GM18511 (cell line): ENCODE data around the gene GP2.

Experiments used
- ATAC-seq: cut with Tn5 transposase; IDR thresholded peaks from one replicate; pipeline ENCODE4 v1.9.1; 2021; ENCODE audit warnings: mild to moderate bottlenecking, moderate library complexity; ENCODE audit not compliant: unreplicated experiment

The GP2 gene

DNA sequence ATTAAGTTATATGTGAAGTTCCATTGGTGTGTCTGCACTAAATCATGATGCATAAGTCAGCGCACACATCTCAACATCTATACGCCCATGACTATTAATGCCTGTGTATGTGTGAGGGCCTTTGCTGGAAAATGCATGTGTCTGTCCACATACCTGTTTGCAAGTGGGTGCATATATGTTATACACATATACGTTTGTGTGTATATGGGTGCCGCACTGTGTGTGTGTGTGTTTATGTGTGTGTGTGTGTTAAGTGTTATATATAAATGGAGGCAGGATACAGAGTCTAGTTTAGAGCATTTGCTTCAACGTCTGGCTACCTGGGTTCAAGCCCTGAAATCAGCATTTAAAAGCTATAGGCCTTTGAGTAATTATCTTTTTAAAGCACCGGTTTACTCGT is 19.5 kb downstream of the GP2 start:
- no peak for ATAC-seq

DNA sequence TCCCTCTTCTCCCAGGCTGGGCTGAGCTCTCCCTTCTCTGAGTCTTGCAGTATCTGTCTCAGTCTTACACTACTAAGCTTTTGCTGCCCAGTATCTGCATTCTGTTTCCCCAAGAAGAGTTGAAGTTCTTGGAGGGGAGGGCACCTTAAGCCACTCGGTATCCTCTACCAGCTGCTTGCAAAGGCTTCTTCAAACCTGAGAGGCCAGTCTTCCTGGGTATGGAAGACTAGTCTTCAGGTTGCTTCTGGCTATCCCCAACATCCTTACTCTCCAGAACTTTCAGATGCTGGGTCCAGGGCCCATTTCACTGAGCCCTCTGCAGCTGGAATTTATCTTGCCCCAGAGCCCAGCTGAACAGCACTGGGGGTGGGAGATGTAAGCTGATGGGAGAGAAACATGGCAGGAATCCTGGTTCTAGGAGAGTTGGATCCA is 20.1 kb downstream of the GP2 start:
- no peak for ATAC-seq

DNA sequence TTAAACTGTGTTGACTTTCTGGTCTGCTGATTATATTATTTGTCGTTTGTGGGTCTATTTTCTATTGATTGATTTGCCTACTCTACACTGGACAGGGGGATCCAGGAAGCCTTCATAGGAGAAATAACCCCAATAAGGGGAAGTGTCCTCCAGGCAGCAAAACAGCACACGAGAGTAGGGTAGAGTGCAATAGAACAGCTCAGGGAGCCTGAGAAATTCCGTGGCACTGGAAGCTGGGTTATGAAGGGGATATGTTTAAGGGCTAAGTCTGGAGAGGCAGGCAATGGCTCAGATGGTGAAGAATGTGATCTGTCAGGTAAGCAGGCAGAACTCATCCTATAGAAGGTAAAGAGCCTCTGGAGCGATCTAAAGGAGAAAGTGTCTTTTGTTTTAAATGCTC is 20.9 kb downstream of the GP2 start:
- no peak for ATAC-seq

DNA sequence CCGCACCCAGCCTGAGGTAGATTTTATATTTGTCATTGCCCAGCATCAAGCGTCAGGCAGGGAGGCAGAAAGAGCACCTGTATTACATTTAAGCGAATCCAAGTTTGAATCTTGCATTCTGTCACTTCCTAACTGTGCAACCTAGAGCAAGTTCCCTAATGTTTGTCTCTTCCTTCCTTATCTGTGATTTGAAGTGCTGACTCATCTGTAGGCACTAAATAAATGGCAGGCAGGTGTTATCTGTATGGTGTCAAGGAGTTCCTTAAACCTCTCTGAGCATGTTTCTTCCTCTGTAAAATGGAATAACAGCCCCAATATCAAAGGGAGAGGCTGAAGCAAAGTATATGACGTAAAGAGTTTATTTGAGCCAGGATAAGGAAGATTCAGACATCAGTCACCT is 24.3 kb downstream of the GP2 start:
- no peak for ATAC-seq

DNA sequence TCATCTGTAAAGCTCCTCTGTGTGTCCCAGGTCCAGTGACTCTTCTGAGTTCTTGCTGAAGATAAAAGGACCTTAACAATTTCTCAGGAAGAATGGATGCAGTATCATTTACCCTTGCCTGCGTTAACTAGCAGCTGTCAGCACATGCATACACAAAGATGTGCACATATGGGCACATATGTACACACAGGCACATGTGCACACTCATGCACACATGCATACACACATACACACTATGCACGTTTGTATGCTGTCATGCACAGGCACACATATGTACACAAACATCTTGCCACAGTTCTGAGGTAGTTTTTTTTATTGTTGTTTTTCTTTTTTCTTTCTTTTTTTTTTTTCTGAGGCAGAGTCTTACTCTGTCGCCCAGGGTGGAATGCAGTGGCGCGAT is 24.9 kb downstream of the GP2 start:
- no peak for ATAC-seq

DNA sequence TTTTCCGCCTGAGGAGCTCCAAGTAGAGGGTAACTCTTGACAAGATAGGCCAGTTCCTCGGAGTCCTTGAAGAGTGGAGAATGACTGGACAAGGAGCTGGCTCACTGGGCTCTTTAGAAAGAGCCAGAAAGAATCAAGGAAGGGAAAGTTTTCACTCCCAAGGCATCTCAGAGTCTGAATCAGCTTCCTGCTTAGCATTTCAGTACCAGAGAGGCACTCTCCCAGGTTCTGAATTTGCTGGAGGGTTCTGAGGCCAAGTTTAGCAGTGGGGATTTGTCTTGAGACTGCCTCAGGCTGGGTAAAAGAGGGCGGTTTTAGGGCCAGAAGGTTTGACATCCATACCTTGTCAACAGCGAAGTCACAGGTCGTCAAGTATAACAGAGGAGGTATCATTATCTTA is 25.5 kb downstream of the GP2 start:
- no peak for ATAC-seq

DNA sequence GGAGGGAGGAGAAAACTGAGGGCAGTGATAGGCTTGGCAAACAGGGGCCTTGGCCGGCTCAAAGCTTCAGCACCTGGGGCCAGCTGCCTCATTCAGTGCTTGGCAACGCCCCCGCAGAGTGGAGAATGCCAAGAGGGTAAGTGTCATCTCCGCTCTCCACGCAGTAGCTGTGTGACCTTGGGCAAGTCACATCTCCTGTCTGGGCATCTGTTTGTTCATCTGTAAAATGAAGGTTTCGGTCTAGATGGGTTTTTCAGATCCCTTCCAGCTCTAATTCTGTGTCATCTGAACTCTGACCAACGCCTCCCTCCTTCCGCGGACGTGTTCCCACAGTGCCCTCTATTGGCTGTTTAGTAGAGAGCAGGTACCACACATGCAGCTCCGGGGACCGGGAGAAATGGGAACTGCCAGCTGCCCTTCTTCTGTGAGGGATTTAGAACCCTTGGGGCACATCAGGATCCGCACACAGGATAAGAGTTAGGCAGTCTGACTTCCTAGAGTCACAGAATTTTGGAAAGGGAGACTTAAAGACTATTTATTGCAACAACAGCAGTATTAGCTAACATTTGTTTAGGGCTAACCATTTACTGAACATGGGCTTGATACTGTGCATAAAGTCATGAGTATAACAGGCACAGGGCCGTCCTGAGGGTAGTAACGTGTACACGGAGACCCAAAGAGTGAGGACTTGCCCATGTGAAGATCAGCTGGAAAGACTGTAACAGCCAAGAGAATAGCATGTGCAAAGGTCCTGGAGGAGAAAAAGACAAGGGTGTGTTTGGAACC is 26.8 kb downstream of the GP2 start:
- ATAC-seq: no peak

DNA sequence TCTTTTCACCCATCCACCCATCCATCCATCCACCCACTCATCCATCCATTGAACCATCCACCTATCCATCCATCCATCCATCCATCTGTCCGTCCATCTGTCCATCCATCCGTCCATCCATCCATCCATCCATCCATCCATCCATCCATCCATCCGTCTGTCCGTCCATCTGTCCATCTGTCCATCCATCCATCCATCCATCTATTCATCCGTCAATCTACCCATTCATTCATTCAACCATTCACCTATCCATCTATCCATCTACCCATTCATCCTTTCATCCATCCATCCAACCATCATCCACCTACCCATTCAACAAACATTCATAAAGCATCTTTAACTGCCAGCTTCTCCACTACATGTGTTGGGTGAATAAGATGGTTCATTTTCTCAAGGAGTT is 28.9 kb downstream of the GP2 start:
- ATAC-seq: no peak

DNA sequence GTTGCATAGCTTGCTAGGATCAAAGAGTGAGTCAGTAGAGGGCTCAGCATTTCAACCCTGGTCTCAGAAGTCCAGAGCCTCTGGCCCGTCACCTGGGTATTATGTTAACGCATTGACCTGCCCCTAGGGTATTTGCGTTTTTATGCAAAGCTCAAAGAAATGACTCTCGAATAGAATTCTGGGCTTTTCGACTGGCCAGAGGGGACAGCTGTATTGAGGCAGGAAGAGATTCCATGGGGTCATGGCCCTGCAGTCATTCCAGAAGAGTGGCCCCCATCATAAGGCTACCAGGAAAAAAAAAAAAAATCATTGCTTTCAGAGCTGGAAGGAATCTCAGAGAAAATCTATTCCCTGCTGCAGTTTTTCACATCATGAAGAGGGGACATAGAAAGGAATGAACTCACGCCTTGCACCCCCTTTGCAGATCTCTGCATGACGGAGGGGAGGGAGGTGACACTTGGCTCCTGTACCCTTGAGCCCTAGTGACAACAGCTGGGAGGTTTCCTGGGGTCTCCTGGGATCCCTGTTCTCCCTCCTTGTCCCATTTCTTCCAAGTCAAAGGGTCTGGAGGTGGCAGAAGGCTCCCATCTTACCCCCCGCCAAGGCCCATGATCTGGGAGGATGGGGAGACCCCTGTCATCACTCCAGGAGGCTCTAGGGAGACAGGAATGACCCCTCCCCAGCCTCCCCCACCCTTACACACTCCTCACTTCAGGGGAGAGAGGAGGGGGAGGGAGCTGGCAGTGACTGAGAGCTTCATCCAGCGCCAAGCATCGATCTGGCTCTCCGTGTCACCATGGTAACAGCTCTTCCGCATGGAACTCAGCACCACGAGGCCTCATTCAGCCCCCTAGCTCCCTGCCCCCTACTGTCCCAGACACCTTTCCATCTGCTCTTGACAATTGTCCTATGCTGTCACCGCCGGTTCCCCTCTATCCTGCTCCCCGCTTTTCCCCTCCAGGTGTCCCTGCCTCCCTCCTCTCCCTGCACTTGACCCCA is 35.8 kb downstream of the GP2 start:
- ATAC-seq: no peak

DNA sequence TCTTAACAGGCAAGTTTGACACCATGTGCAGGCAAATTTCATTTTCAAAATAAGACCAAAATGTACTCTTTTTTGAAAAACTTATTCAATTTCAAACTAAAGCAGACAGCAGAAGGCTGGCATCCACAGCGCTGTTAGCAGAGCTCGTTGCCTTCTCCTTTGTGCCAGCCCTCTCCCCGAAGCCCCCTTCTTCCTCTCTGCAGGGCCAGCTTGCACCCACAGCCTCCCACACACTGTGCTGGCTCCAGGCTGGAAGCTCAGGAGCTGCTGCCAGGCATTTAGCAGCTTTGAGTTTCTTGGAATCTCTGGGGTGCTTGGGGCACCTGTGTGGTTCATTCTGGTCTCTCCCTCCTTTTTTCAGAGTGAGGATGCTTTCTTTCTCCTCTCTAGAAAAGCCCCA is 37.7 kb downstream of the GP2 start:
- ATAC-seq: no peak

DNA sequence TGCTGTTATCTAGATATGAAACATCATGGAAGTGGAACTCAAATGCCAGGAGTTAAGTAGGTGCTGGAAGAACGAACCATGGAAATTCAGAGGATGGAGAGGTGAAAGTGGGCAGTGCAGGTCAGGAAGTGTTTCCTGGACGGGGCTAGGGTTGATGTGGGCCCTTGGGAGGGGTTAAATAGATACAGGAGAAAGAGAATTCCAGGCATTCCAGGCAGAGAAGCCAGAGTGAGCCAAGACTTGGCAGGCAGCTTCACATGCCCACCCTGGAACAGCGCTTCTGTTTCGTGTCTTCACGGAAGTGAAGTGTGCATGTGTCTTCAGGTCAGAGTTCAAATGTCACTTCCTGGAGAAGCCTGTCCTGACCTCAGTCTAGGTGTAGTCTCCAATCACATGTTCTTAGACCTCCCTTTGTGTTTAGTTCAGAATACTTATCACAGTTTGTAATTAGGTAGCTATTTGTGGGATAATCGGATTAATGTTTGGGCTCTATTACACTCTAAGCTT is 41.3 kb downstream of the GP2 start:
- no peak for ATAC-seq

DNA sequence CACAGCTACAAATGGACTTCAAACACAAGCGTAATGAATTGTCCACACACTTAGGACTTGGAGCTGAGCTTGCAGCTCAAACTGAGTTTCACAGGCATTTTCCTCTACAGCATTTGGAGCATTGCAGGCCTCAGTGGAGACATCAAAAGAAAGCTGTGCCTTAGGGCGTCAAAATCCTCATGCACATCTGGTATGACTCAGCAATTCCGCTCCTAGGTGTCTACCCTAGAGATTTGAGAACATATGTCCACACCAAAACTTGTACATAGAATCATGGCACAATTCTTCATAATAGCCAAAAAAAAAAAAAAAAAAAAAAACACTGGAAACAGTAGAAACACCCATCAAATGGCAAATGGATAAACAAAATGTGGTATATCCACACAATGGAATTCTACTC is 47.1 kb downstream of the GP2 start:
- no peak for ATAC-seq

DNA sequence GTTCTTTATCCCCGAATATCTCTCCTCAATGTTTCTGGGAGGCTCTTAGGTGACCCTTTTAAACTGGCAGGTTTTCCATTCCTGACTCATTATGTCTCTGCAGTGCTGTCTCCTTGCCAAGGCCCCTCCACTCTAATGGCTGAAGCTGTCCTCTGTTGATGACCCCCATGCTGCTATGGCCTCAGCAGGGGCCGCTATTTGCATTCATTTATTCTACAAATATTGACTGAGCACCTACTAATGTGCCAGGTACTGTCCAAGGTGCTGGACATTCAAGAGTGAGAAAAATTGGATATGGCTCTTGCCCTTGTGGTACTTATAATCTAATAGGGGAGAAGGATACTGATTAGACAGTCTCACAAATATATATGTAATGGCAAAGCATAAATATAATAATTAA is 55.4 kb downstream of the GP2 start:
- ATAC-seq: no peak

DNA sequence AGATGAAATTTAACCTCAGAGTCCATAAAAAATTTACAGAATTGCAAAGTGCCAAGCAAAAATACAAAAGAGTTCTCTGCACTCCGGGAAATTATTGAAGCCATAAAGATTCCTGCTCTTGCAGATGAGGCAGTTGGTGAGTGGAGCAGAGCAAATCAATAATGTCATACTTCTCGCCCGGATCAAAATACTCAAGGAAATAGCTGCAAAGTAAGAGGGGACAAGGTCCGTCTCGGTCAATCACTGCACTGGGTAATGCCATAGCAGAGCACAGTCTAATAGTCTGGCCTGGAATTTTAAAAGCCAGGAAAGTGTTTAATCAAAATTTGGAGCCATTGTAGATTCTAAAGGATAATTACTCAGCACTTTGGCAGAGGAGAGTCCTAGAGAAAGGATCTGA is 58.9 kb downstream of the GP2 start:
- no peak for ATAC-seq

DNA sequence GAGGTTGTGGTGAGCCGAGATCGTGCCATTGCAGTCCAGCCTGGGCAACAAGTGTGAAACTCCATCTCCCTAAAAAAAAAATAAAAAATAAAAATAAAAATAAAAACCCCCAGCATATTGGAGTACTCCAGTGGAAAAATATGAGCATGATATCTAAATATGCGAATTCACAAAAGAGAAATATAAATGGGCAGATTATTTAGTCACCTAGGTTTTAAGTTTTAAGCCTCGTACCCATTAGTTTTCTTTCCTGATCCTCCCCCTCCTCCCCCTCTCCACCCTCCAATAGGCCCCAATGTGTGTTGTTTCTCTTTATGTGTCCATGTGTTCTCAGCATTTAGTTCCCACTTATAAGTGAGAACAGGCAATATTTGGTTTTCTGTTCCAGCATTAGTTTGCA is 62.3 kb downstream of the GP2 start:
- no peak for ATAC-seq

DNA sequence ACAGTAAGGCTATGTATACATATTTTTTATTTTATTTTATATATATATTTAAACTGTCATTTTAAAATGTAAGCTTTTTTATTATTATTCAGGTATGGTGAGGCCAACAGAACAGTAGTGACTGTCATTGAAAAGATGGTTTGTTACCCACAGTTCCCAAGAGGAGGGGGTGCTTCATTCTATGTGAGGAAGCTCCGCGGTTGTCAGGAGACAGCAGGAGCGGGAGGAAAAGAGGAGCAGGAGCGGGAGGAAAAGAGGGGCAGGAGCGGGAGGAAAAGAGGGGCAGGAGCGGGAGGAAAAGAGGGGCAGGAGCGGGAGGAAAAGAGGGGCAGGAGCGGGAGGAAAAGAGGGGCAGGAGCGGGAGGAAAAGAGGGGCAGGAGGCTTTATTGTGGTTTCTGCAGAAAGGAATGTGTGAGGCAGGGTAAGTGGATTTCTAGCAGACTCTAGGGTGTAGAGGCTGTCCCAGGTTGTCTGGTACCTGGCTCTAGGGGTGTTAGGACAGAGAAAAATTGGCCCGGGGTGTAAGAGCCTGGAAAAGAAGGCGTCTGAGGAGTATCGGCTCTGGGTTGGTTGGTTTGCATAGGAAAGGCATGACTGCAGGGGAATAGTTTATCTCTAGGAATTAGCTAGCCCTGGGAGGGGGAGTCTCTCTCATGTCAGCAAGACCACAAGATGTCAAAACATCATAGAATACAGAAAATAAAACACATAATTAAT is 64.0 kb downstream of the GP2 start:
- no peak for ATAC-seq

DNA sequence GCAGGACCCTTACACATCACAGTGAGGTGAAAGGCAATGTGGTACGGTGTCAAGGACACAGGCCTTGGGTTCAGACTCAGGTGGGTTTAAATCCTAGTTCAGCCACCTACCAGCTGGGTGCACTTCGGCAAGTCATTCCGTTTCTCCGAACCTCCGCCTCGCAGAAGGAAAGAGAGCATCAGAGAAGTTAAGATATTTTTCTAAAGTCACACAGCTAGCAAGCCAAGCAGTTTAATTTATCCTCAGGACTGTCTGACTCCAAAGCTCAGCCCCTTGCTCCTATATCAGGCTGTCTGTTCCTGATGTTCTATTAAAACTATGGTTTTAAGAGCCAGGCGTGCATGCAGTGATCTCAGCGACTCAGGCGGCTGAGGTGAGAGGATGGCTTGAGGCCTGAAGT is 65.1 kb downstream of the GP2 start:
- no peak for ATAC-seq

DNA sequence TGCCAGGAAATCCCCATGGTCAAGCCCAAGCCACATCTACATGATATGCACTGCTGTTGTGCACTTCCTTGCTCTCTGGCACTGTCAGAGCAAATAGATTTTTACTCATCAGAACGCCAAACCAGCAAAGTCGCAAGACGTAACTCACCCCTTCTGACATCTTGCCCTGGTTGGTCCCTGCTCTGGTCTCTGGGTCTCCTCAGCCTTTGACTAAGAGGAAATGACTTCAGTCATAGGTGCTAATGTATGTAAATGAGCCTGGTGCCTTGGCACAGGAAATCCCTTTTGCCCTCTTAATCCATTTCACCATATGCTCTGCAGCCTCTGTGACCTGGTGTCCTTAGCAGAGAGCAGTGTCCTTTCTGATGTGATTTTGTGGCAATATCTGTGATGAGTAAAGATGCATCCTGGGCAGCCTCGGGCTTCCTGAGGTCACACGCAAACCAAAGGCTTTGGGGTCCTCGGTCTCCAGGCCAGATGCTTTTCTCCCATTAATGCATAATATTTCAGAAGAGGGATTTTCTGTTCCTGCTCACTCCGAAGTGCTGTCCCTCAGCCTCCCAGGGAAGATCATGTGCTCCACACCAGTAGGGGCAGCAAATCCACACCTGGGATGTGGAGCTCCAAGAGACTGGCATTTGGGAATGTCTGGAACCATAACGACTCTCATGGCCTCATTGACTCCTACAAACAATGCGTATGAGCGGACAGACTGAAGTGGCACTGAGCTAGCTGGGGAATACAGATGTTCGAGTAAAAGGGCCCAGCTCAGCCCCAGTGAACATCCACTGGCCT is 66.9 kb downstream of the GP2 start:
- ATAC-seq: no peak
